HG03060 (cell line): Measurements from ENCODE around the gene LYST.
A peak's percentile ranks its signal among the peaks of the same experiment; 100 is the strongest.
"Not testable (repeated sequence)": the region's sequence is repeated elsewhere in the genome, so short reads cannot be mapped to it uniquely, and the experiment has no call there.

ENCODE experiments used
- ATAC-seq: cut with Tn5 transposase; IDR thresholded peaks from one replicate; pipeline ENCODE4 v1.9.1; 2021; ENCODE audit warnings: low read depth, moderate number of reproducible peaks; ENCODE audit not compliant: unreplicated experiment

LYST gene, protein sequence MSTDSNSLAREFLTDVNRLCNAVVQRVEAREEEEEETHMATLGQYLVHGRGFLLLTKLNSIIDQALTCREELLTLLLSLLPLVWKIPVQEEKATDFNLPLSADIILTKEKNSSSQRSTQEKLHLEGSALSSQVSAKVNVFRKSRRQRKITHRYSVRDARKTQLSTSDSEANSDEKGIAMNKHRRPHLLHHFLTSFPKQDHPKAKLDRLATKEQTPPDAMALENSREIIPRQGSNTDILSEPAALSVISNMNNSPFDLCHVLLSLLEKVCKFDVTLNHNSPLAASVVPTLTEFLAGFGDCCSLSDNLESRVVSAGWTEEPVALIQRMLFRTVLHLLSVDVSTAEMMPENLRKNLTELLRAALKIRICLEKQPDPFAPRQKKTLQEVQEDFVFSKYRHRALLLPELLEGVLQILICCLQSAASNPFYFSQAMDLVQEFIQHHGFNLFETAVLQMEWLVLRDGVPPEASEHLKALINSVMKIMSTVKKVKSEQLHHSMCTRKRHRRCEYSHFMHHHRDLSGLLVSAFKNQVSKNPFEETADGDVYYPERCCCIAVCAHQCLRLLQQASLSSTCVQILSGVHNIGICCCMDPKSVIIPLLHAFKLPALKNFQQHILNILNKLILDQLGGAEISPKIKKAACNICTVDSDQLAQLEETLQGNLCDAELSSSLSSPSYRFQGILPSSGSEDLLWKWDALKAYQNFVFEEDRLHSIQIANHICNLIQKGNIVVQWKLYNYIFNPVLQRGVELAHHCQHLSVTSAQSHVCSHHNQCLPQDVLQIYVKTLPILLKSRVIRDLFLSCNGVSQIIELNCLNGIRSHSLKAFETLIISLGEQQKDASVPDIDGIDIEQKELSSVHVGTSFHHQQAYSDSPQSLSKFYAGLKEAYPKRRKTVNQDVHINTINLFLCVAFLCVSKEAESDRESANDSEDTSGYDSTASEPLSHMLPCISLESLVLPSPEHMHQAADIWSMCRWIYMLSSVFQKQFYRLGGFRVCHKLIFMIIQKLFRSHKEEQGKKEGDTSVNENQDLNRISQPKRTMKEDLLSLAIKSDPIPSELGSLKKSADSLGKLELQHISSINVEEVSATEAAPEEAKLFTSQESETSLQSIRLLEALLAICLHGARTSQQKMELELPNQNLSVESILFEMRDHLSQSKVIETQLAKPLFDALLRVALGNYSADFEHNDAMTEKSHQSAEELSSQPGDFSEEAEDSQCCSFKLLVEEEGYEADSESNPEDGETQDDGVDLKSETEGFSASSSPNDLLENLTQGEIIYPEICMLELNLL (N-terminal part only)

DNA sequence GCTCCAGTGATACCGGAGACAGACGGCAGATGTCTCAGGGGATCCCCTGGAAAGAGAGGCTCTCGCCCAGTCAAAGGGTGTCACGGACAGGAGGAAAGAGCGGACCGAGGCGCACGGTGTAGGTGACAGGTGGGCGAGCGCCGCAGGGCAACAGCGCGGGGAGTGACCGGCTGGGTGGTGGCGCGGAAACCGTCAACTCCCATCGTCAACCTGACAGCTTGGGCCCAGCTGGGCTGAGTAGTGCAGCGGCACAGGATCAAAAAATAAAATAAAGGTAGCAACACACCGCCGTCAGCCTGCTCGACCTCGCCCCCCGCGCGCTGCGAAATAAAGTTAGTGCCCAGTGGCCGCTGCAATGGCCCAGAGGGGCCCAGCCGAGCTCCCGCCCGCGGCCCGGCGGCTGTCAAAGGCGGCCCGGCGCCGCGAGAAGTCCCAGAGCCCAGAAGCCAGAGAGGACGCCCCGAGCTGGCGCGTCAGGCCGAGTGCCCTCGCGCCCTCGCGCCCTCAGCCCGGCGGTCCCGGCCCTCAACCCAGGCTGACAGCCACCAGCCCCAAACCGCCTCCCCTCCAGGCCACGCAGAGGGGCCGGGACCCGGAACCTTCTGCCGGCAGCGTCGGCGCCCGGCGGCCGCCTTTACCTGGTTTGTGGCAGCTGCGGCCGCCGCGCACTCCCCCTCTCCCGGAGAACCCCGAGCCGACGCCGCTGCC is at the start of gene LYST:
LYST (minus strand) TSS at position 702 of the 708 bp plus-strand sequence. CDS start 36,489 bp downstream, outside the sequence.
- peak; percentile 36 for ATAC-seq

DNA sequence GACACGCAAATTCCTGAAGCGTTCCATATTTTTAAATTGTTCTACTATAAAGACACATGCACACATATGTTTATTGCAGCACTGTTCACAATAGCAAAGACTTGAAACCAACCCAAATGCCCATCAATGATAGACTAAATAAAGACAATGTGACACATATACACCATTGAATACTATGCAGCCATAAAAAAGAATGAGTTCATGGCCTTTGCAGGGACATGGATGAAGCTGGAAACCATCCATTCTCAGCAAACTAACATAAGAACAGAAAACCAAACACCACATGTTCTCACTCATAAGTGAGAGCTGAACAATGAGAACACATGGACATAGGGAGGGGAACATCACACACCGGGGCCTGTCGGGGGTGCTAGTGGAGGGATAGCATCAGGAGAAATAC is 48.8 kb upstream of the LYST start:
- ATAC-seq, result not testable (repeated sequence)

DNA sequence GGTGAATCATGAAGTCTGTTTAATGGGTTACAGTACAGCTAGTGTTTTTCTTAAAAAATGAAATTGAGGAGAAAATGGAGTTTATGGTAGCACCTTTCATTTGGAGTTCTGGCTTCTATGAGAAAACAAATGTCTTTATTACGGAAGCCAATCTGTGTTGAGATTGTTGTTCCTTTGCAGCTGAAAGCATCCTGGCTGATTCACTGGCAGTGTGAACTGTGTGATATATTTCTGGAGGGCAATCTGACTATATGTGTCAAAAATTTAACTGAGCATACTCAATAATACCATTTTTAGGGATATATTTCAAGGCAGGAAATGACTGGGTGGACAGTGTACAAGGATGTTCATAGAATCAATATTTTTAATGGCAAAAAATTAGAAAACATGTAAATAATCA is 46.6 kb upstream of the LYST start:
- ATAC-seq, result no peak

DNA sequence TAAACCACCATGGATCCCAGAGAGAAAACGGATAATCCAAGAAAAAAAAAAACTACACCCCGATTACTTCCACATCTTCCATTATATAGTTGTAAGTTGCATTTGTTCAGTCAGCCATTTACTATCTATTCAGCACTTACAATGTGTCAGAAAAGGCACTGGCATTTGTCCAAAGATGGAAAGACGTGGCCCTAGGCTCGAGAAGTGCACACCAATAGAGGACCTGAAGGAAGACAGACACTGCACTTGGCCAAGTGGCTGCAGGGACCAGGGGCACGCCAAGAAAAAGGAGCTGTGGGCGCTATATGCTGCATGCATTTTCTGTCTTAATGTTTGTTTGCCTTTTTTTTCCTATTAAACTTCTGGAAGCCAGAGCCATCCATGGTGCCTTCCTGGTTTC is 45.2 kb upstream of the LYST start:
- ATAC-seq, result no peak

DNA sequence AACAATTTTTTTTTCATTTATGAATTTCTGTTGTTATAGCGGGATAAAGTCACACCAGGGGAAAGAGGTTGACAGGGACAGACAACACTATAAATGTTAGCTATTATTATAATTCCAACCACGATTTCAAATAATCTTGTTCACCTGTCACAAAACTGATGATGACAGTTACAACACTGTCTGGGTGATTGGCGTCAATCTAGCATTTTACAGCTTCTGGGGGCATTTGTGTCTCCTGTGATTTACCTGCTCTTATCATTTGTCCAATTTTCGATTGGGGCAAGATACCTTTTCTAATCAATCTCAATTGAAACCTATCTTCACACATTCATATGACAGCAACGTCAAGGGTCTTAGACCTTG is 44.6 kb upstream of the LYST start:
- no peak for ATAC-seq

DNA sequence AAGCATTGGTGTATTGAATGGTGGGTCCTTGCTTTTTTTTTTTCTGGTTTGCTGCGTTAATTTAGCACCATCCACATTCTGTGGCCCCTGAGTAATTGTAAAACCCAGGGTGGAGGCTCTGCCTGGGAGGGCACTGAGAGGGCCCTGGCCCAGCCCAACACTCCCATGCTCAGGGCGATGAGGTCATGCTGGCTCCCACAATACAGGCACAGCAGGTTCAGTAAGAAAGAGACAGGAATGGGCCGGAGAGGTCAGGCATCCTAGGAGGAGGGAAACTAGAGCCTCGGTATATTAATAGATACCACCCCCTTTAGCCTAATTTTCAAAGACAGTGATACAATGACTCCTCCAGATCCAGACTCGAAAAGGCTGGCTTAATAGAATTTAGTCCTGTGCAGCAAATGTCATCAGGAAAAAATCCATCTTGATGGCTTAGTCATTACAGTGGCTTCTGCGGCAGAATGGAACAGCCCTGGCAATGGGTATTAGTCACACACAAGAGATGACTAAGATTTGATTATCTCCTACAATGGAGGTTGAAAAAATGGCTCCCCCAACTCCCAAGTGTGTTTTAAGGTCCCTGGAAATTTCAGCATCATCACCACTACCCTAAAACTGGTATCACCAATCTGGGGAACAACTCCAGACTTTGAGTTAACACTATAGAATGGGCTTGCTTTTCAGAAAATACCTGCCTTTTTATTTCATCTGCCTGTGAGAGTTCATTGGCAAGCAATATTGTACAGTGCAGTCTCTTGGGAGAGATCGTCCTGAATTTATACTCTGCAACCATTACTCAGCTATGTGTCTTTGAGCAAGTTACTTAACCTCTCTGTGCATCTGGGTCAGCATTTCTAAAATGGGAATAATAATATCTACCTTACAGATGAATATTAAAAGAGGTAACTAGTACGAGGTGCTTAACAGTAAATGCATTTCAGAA is 43.9 kb upstream of the LYST start:
- ATAC-seq, result no peak

DNA sequence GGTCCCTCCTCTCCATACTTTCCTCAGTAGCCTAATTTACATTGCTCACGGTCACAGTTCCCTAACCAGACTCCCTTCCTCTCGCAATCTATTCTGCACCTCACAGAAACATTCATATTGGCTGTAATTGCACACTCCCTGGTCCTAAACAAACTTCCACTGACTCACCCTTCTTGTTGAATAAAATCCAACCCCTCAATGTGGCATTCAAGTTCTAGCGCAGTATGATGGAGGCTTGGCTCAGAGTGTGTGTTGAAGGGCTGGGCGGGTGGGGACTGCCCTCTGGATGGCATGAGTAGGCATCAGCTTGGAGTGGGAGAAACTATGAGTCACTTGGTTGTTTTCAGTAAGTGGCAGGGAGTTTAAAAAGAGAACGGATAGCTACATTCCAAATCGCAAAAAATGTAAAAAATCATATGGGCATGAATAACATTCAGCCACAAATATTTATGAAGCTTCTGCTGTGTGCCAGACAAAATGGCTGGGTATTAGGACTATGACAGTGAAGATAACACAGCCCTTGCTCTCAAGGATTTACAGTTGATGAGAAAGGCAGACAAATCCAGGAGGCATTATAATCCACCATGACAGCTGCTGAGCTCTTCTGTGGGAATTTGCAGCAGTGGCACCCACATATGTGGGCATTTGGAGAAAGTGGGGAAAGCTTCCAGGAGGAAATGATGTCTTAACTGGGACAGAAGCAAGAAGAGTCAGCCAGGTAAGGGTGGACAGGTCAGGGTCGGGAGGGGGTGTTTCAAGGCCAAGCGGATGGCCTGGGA is 42.2 kb upstream of the LYST start:
- ATAC-seq, result no peak

DNA sequence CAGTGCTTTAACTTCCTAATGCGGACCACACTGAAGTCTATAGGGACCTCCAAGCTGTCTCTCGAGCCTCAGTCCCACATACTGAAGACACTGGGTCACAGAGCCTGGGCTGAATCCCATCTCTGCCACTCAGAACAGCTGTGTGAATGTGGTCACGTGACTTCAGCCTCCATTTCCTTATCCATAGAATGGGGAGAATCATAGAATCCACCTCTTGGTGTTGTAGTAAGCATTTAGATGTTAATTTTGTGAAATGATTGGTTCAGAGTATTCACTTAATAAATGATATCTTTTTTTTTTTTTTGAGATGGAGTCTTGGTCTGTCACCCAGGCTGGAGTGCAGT is 41.2 kb upstream of the LYST start:
- ATAC-seq, result no peak

DNA sequence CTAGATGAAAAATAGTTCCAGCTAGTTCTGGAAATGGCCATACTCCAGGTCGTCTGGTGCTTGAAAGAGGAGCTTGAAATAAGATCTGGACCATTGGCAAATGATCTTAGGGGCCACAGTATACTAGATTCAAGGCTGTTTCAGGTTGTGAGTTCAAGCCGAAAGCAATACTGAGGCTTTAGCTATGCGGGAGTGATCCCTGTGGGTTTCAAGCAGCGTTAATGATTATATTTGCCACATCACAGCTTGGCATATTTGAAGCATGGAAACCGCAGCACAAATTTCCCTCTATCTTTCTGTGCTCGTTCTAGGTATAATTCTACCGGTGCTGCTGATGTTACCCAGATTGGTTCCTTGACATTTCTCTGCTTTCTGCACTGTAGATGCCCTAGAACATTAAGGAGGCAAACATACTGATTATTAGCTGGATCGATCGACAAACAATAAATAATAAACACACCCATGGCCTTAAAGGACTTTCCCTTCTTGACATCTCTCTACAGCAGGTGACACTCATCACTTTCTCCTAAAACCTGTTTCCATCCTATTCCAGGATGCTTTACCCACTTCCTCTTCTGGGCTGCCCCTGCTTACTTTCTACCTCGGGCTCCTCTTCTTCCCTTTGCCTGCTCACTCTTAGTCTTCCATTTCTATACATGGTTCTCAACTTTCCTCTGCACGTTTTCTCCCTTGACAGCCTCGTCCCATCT is 40.6 kb upstream of the LYST start:
- ATAC-seq, result no peak

DNA sequence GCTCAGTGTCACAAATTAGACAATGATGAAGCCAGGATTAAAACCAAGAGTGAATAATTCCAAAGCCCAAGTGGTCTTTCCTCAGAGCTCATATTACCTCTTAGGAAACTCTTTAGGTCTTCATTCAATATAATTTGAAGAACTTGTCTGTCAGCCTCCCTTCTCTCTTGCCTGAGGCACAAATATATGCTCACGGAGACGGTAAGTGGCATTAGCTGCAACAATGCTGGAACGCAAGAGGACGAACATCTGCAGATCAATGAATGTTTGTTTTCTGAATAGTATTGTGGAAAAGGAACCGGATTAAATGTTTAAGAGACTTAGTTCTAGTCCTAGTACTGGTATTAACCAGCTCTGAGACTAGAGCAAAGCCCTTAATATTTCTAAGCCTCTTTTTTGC is 39.7 kb upstream of the LYST start:
- no peak for ATAC-seq

DNA sequence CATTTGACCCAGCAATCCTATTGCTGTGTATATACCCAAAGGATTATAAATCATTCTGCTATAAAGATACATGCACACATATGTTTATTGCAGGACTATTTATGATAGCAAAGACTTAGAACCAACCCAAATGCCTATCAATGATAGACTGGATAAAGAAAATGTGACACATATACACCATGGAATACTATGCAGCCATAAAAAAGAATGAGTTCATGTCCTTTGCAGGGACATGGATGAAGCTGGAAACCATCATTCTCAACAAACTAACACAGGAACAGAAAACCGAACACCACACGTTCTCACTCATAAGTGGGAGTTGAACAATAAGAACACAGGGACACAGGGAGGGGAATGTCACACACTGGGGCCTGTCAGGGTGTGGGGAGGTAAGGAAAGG is 37.1 kb upstream of the LYST start:
- ATAC-seq, result not testable (repeated sequence)

DNA sequence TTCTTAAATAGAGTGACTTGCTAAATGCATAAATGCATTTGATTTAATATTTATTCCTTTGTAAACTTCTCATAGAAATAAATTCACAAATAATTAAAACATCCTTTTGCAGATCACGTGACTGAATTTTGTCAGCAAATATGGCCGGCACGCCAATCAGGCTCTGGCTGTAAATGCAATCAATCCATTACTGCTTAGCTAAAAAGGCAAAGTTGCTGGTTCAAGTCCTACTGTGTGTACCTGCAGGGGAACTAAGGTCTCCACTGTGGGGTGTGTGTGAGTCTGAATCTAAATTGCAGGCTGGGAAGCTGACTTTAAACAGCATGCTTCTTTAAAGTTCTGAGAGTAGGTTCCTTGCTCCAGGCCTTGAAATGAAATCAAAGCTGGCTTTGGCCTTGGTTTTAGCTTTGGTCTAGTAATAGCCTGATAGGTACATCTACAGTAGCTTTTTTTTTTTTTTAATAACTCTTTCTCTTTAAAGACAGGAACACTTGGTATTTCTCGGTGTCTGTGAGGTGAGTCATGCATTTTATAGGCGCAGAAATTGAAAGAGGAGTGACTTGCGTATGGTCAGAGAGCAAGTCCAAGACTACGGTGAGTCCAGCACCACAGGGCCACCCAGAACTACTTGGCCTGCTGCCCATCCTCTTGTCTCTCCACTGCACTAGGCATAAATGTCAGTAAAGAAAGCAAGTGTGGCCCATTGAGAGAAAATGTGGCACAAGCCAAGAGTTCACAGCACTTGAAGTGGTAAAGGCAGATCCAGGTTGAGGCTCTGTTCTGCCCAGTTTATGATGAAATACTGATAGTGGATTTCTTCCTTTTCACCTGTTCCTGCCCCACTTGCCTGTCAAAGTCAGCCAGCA is 36.2 kb upstream of the LYST start:
- ATAC-seq, result no peak

DNA sequence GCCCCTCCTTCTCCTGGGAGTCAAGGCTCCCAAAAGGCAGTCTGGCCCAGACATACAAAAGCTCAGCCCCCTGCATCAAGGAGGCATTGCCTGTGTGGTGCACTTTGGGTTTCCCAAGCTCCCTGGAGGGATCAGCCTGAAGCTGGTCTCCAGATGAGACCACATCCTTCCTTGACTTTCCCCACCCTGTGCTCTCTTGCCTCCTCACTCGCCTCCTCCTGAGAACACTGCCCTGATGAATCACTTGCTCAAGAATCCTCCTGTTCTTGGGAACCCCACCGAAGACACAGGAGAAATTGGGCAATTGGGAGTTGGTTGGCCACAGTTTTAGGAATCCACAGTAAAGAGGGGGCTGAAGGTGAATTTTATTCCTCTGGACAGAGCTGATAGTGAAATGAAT is 34.8 kb upstream of the LYST start:
- ATAC-seq, result no peak

DNA sequence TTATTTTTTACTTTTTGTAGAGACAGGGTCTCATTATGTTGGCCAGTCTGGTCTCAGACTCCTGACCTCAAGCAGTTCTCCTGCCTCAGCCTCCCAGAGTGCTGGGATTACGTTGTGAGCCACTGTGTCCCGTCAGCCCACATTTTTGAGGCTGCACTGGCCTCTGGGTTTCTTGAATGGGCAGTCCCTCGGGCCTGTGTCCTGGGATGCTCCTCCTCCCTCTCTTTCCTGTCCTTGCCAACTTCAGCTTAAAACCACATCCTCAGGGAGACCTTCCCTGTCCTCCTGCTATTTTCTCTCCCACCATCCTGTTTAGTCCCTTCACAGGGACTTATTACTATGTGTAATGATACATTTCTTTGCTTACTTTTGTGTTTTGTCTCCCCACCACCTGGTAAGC is 31.4 kb upstream of the LYST start:
- no peak for ATAC-seq

DNA sequence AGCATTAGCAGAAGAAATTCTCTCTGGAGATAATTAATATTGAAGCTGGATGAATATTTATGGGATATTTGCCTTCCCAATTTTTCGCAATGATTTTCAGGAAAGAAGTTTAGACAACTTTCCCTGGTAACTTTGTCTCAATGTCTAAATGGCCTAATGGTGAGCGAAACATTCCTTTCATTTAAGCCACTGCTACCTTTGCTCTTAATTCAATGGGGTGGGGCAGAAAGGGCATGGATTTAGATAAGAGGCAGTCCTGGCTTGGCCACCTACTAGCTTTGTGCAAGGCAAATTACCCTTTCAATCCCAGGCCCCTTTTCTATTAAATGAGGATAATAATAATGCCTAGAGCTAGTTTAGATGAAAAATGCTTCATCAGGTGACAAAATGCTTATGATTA is 27.1 kb upstream of the LYST start:
- no peak for ATAC-seq

DNA sequence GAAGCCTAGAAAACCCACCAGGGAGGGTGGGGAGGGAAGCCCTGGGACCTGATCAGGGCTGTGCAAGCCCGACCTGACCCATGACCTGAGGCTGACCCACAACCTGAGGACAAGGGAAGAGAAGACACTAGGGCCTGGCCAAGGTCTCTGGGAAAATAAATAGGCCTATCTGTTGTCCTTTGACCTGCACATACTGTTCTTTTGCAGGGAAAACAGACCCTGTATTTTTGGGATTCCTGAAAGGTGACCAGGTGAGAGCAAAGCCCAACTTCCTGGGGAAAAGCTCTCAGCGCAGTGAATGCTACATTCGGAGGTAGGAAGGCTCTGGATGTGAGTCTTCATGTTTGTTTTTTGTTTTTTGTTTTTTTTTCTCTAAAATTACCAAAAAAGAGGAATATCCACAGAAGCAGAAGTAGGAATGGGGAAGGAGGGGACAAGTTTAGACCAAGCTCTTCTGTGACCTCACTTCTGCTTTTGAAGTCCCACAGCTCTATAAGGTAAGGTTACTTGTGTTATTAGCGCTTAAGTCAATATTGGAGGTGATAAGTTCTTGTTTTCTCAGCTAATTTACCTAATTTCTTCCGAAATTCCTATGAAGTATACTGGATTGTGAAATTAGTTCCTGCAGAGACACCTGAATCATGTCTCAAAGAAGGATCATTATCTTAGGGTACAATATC is 26.2 kb upstream of the LYST start:
- no peak for ATAC-seq

DNA sequence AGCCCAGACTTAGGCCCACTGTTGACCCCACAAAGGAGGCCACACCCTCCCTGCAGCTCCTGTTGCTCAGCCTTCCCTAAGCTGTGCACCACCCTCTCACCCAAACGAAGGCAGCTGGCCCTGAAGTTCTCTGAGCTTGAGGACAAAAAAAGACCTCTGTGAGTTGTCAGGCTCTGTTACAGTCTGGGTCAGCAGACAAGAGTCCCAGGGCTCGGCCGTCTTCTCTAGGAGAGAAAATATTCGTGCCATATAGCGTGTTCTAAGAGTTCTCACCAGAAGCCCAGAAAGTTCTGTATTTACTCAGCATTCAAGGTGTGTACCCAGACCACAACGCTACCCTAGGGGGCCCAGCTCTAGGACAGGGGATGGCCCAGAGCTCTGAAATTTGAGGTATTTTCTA is 25.5 kb upstream of the LYST start:
- no peak for ATAC-seq
